GM12878 (cell line): ENCODE data around the gene ADARB1. TPM values are rescaled to one million over a fixed set of nuclear protein-coding genes. Genes with fewer than 3 reads are reported as not detected.

Experiments
- ATAC-seq: fragments of 200-7000 bp; cut with Tn5 transposase; 3 replicates; pipeline ENCODE4 v1.9.1; 2020; ENCODE audit warnings: mild to moderate bottlenecking, moderate library complexity
- BruUV-seq: library from RNA; stranded (reverse); fragments of 400-500 nt; replicated peaks from 2 replicates; lab custom pipeline; 2021; lab: Mats Ljungman, UMichigan
- CTCF ChIA-PET: fragments of 300-600 bp; sonication (Branson Sonifier 250); formaldehyde crosslinking; extraction: SDS; loops from one replicate; lab custom pipeline; 2021; ENCODE audit warnings: inconsistent platforms; lab: Yijun Ruan, JAX
- POLR2A ChIA-PET: fragments of 350-600 bp; formaldehyde crosslinking; extraction: SDS; loops from one replicate; lab custom pipeline; 2021; ENCODE audit warnings: inconsistent platforms; lab: Charles Lee
- RAD21 ChIA-PET: fragments of 300-600 bp; sonication (Branson Sonifier 250); formaldehyde crosslinking; loops from one replicate; lab custom pipeline; 2023; ENCODE audit warnings: antibody characterized with exemption; ENCODE audit not compliant: unreplicated experiment; lab: Charles Lee
- SMC1A ChIA-PET: fragments of 300-600 bp; sonication (Branson Sonifier 250); formaldehyde crosslinking; loops from one replicate; lab custom pipeline; 2023; ENCODE audit not compliant: unreplicated experiment, uncharacterized antibody; lab: Charles Lee
- DNase-seq: peaks from one replicate; pipeline ENCODE4 v3.0.0-alpha.2; 2011; ENCODE audit warnings: low read depth, low spot score
- FAIRE-seq: peaks from 3 replicates; lab custom pipeline; 2011; peaks lifted over from hg19 to GRCh38; lab: Jason Lieb, UNC
- H2AFZ ChIP-seq: 2 replicates; pipeline ENCODE4 v1.6.0; 2011; ENCODE audit warnings: low read depth, low read length, control low read depth; ENCODE audit not compliant: control insufficient read depth
- H3K27ac ChIP-seq: 2 replicates; pipeline ENCODE4 v1.5.1; 2011; ENCODE audit warnings: control low read depth; ENCODE audit not compliant: control insufficient read depth, insufficient read depth
- H3K27me3 ChIP-seq, 2 experiments: replicated peaks in 1 of 2; 2 replicates each; pipeline versions ENCODE4 v1.6.0 to v1.6.1; 2011; ENCODE audit warnings: low read length in 1 of 2; ENCODE audit not compliant: control insufficient read depth in 2 of 2, insufficient read depth in 2 of 2
- H3K36me3 ChIP-seq, 2 experiments: 2 replicates each; pipeline ENCODE4 v1.5.1; 2011; ENCODE audit warnings: low read length in 1 of 2; ENCODE audit not compliant: control insufficient read depth in 2 of 2, insufficient read depth in 2 of 2
- H3K4me1 ChIP-seq: 2 replicates; pipeline ENCODE4 v1.6.1; 2011; ENCODE audit warnings: mild to moderate bottlenecking, low read length, moderate library complexity, mixed read lengths; ENCODE audit not compliant: control insufficient read depth, insufficient read depth
- H3K4me2 ChIP-seq: 2 replicates; pipeline ENCODE4 v1.6.0; 2011; ENCODE audit warnings: control low read depth; ENCODE audit not compliant: control insufficient read depth, insufficient read depth
- H3K4me3 ChIP-seq: fragments of 200-600 bp; sonication (generic); 2 replicates; pipeline ENCODE4 v1.5.1; 2016
- H3K79me2 ChIP-seq: 2 replicates; pipeline ENCODE4 v1.6.0; 2011; ENCODE audit warnings: low read length; ENCODE audit not compliant: control insufficient read depth, insufficient read depth
- H3K9ac ChIP-seq: 2 replicates; pipeline ENCODE4 v1.8.0; 2011; ENCODE audit warnings: low read length, control low read depth, mixed read lengths; ENCODE audit not compliant: control insufficient read depth, insufficient read depth
- H3K9me3 ChIP-seq: replicated peaks from 3 replicates; pipeline ENCODE4 v1.5.1; 2011; ENCODE audit warnings: mild to moderate bottlenecking, low read length; ENCODE audit not compliant: control insufficient read depth, insufficient read depth
- H4K20me1 ChIP-seq: 2 replicates; pipeline ENCODE4 v1.6.0; 2011; ENCODE audit not compliant: control insufficient read depth, insufficient read depth
- FOXM1 ChIP-seq: IDR thresholded peaks from 2 replicates; pipeline ENCODE4 v1.6.1; 2012; ENCODE audit warnings: low read depth, mild to moderate bottlenecking, inconsistent platforms, low read length, moderate library complexity
- HDGF ChIP-seq: fragments of 450-650 bp; IDR thresholded peaks from 2 replicates; pipeline ENCODE4 v1.6.1; 2016; ENCODE audit warnings: antibody characterized with exemption
- RUNX3 ChIP-seq: IDR thresholded peaks from 2 replicates; pipeline ENCODE4 v1.6.1; 2012; ENCODE audit warnings: low read length, inconsistent platforms
- SMAD5 ChIP-seq: IDR thresholded peaks from 2 replicates; pipeline ENCODE4 v1.6.1; 2016; ENCODE audit warnings: antibody characterized with exemption, low read depth
- SPI1 ChIP-seq: IDR thresholded peaks from 2 replicates; pipeline ENCODE4 v1.6.1; 2011; ENCODE audit warnings: low read depth, mild to moderate bottlenecking, low read length, moderate library complexity, borderline replicate concordance; ENCODE audit not compliant: insufficient read depth
- WGBS: methylation state at CpG from one replicate; pipeline ENCODE4 v1.1.6; 2016; ENCODE audit warnings: low lambda C conversion rate; ENCODE audit not compliant: insufficient replicate concordance, insufficient coverage; ENCODE audit errors: missing lambda C conversion rate; 5-methylcytosine and 5-hydroxymethylcytosine counted together
- in situ Hi-C: fragments of 300-500 bp; cut with MboI; formaldehyde crosslinking; loops from 9 replicates; pipeline ENCODE4 v1.14.3; 2018; ENCODE audit warnings: mixed read lengths
- intact Hi-C: fragments of 100-400 bp; cut with micrococcal nuclease; formaldehyde crosslinking; loops from one replicate; pipeline ENCODE4 v1.14.2; 2022; ENCODE audit not compliant: unreplicated experiment
- polyA plus RNA-seq, 11 experiments: library from polyadenylated mRNA; depleted of rRNA in 4 of 11; unstranded in 6 of 11; stranded (reverse) in 5 of 11; fragments of >200 nt; fragmentation: Nextera tagmentation in 4 of 11; fragmentation: Illumina TruSeq in 1 of 11; extraction: Ambion mirVana in 4 of 11; extraction: Trizol in 1 of 11; gene quantifications; 1 replicate in 1 of 11; 2 replicates in 10 of 11; pipeline versions ENCODE4 v1.2.1 to v1.2.3, GENCODE V29; 2011 to 2016; ENCODE audit warnings: inconsistent platforms in 2 of 11, missing spikeins in 2 of 11, low read depth in 1 of 11
- total RNA-seq, 4 experiments: library from RNA; depleted of rRNA in 3 of 4; stranded (reverse); fragments of >200 nt in 3 of 4; fragmentation: Illumina TruSeq in 1 of 4; extraction: Trizol in 1 of 4; gene quantifications; 2 replicates each; pipeline versions ENCODE4 v1.2.1 to v1.2.3, GENCODE V29; 2013 to 2021

ADARB1 gene
- total and polyA plus RNA-seq, 10 of the 15 experiments (the other 5 are each of a cell fraction or from before 2014, with no cell fraction given) = 5.7 to 61.7 (median 25.3) TPM

DNA sequence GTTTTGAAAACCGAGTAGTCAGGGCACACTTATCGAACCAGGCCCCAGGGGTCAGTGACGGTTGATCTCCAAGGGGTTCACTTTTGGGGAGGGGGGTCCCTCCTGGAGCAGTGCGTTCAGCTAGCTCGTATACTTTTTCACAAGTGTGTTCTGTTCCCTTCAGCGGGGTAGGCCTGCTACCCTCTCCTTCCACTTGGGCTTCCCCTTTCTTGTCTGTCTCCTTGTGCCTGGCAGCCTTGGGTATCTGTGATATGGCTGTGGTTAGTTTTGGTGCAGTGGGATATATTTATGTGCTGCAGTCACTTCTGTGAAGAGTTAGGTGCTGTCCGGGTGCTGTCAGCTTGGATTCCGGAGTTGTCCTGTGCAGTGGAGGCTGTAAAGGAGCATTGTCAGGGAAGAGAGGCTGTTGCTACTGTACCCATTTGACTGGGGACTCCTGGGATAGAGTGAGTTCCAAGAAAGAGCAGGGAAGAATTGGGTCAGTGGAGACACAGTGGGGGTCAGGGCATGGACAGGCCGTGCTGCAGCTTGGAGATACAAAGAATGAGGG is 29.7 kb downstream of the ADARB1 start:
- no peak for DNase-seq
- no TSS peak for BruUV-seq
- Histone ChIP-seq H3K9me3 (peaks cover 8% of the 10 kb centered on the region; the same call in 2 of the 3 replicates), H3K4me1 (peaks cover 23% of the 10 kb centered on the region), H3K79me2 (no peaks in the 10 kb centered on the region), H3K36me3 (no peaks in the 10 kb centered on the region), H4K20me1 (no peaks in the 10 kb centered on the region)
- SMC1A ChIA-PET = interaction anchor here (1.1 to 18.3 kb wide), 7 partner anchors 14 to 36 kb away, joined by 5 to 560 read pairs (median 13); no protein-coding TSS in a partner anchor
- ATAC-seq = peak; percentile 72
- TF ChIP-seq HDGF = peak; percentile 74
- TF ChIP-seq FOXM1 = no peak
- 0 out of 2 replicates have a peak, but pooled peaks have one; percentile 35 for TF ChIP-seq SMAD5
- peak; percentile 62; the same call in 1 of the 2 replicates for TF ChIP-seq SPI1
- TF ChIP-seq RUNX3 = peak; percentile 50; the same call in 1 of the 2 replicates
- TF ChIP-seq, all 136 proteins: peak for 4
- ChIA-PET POLR2A (interaction anchor here (0.9 to 1.9 kb wide), 4 partner anchors 14 to 33 kb away, joined by 3 to 9 read pairs (median 4); no protein-coding TSS in a partner anchor), CTCF (interaction anchor here (0.9 to 15.5 kb wide), 7 partner anchors 18 to 160 kb away, joined by 3 to 626 read pairs (median 18); no protein-coding TSS in a partner anchor), RAD21 (interaction anchor here (0.9 to 8.2 kb wide), 6 partner anchors 18 to 32 kb away, joined by 3 to 204 read pairs (median 8); no protein-coding TSS in a partner anchor)
- 47% methylated on average over 9 of the region's 9 CpGs for WGBS
- no peak overlapping the region for H2AFZ ChIP-seq
- no peak overlapping the region for H3K27ac ChIP-seq
- FAIRE-seq = no peak
- intact Hi-C loops (no loop called here), in situ Hi-C loops (no loop called here)
- H3K9ac ChIP-seq = no peak overlapping the region
- 0 out of 2 replicates have a peak overlapping the region, but pooled peaks have one; percentile 11 for H3K4me2 ChIP-seq
- H3K27me3 ChIP-seq = no peaks in the 10 kb centered on the region
- H3K4me3 ChIP-seq = no peak overlapping the region
